ENCODE results near the gene TDRD7. TPM values are rescaled to one million over a fixed set of nuclear protein-coding genes. Genes with fewer than 3 reads are reported as not detected.
A peak's percentile ranks its signal among the peaks of the same experiment; 100 is the strongest.
"Not testable (repeated sequence)": the region's sequence is repeated elsewhere in the genome, so short reads cannot be mapped to it uniquely, and the experiment has no call there.

TDRD7 gene
- polyA plus RNA-seq, 3 donors, result 7.1 to 7.7 (median 7.2) TPM

GRCh38 chr9:97419309-97419867 is 7.5 kb downstream of the TDRD7 start:
- no peak for DNase-seq

DNA sequence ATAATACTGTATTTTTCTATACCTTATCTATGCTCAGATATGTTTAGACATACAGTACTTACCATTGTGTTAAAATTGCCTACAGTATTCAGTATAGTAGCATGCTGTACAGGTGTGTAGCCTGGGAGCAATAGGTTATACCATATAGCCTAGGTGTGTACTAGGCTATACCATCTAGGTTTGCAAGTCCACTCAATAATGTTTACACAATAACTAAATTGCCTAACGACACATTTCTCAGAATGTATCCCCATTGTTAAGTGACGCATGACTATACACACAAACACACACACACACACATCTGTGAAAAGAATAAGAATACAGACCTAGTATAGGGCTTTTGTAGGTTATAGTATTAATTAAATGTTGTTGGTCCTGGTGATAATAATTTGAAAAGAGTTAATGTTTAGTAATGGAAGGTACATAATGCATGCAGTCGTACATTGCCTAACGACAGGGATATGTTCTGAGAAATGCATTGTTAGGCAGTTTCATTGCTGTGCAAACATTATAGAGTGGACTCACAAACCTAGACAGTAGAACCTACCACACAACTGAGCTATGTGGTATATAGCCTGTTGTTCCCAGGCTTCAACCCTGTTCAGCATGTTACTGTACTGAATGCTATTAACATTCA is 13.6 kb downstream of the TDRD7 start:
- no peak for DNase-seq

DNA sequence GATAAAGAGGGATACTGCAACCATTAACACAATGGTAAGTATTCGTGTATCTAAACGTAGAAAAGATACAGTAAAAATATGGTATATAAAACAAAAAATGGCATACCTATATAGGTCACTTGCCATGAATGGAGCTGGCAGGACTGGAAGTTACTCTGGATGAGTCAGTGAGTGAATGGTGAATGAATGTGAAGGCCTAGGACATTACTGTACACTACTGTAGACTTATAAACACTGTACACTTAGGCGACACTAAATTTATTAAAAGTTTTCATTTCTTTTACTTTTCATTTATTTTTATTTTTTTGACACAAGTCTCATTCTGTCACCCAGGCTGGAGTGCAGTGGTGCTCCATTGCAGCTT is 14.1 kb downstream of the TDRD7 start:
- DNase-seq, result no peak

GRCh38 chr9:97427885-97428284 is 16.0 kb downstream of the TDRD7 start:
- no peak for DNase-seq

GRCh38 chr9:97430316-97431043 is 18.6 kb downstream of the TDRD7 start:
- no peak for DNase-seq

GRCh38 chr9:97431044-97431441 is 19.1 kb downstream of the TDRD7 start:
- DNase-seq, result no peak

GRCh38 chr9:97431549-97432143 is 19.8 kb downstream of the TDRD7 start:
- DNase-seq, result no peak

- no peak for DNase-seq
These were observed 25.2 kb downstream of the TDRD7 start for GRCh38 chr9:97437051-97437600.

- DNase-seq, result no peak
These were observed 26.4 kb downstream of the TDRD7 start for GRCh38 chr9:97438257-97438656.

DNA sequence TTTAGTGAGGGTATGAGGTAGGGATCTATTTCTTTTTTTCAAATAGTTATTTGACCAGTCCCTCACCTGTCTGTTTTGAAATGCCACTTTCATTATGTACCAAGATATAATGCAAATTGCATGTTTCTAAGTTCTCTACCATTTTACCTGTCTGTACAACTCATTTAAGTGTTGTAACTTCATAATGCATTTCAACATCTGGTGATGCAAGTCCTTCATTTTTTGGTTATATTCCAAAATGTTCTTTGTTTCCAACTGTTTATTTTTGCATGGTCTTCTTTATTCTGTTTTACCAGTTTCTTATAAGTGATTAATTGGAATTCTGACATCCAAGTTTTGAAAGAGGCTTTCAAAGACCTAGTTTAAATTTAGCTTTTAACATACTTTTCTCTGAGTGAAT is 26.8 kb downstream of the TDRD7 start:
- DNase-seq, result no peak

DNA sequence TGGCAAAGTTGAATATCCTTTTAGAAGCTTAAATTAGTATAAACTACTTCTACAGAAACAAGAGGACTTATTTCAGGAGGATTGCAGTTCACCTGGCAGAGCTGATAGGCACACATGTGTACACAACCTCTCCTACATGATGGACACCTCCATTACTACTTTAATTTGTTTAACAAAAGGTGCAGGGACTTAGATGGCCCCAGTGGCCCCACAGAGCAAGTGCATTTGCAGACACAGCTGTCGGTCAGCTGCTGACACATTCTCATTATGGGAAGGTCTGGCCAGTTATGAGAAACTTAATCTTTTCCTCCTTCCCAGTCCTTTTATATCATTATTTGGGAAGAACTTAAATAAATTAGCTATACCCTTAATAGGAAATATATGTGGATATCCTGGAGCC is 28.3 kb downstream of the TDRD7 start:
- no peak for DNase-seq

DNA sequence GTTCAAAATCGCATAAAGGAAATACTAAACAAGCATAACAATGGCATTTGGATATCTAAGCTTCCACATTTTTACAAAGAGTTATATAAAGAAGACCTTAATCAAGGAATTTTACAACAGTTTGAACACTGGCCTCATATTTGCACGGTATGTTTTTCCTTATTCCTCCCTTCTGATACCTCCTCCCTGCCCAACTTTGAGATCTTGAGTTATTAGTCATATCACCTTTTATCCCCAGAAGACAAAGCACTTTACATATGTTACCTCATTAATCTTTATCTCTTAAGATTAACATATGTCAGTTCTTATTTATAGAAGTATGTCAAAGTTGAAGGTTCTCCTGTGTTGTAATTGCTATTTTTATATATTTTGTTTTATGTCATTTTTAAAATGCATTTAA is 29.8 kb downstream of the TDRD7 start:
- DNase-seq, result no peak

- DNase-seq, result no peak
These were observed 33.3 kb downstream of the TDRD7 start for GRCh38 chr9:97445119-97445701.

- no peak for DNase-seq
These were observed 35.1 kb downstream of the TDRD7 start for GRCh38 chr9:97447001-97447400.

GRCh38 chr9:97453573-97453972 is 41.7 kb downstream of the TDRD7 start:
- DNase-seq, result not testable (repeated sequence)

GRCh38 chr9:97456841-97457240 is 44.9 kb downstream of the TDRD7 start:
- not testable (repeated sequence) for DNase-seq

GRCh38 chr9:97459326-97459725 is 47.4 kb downstream of the TDRD7 start:
- DNase-seq, result no peak

DNA sequence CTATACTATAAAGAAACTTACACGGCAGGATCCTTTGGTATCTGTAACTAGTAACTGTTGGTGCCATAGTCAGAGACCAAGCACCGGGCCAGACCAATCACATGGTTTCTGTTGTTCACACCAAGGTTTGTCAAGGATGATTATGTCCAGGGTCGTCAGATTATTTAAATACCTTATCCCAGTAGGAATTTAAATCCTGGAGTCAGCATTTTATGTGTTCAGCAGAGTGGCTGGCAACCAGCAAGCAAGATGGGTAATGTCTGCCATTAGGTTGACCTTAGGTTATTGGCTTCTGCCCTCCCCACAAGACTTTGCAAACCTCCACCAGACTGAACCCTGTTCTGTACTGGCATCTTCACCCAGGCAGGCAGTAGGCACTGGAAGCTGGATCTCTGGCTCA is 50.3 kb downstream of the TDRD7 start:
- DNase-seq, result no peak

DNA sequence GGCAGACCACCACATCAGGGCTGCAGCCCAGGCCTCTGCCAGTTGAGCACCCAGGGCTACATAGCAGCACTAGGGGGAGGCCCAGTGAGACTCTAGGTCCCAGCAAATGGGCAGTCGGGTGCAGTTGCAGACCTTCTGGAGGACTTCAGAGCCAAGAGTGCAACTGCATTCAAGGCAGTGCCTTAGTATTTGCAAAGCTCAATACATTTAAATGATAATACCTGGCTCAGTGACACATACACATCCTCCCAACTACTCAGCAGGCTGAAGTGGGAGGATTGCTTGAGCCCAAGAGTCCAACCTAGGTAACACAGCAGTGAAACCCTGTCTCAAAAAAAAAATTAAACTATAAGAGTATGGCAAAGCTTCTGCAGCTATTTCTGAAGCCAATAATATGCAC is 51.0 kb downstream of the TDRD7 start:
- DNase-seq, result no peak

DNA sequence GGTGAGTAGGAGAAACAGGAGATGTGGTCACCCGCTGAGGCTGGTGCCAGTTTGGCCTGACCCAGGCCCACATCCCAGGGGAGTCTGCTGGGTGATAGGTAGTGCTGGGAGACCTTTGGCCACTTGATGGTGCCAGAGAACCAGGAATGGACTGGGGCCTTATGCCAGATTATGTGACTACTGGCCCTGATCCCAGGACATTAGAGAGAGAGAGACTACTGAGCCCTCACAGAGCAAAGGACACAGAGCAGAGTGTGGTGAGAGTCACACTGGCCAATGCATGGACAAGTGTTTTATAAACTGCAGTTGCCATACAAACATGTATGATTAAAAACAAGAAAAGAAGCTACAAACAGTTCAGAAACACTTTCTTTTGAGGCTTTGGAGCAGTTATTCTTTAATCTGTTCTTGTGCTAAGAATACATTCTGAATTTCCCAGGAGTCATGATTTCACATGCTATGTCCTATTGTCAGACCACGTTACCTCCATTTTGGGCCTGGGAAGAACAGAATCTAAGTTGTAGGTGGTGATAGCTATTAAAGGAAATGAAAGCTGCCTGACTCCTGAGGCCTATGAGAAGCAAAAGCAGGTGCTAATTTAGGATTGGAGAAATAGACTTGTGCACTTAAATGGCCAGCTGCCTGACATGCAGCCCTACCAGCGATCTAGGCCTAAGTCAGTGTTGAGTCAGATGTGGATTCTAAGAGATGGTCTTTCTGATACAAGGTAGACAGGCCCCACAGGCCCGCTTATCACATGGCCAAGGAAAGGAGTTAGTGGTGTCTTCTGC is 57.0 kb downstream of the TDRD7 start:
- peak; percentile 43 for DNase-seq

DNA sequence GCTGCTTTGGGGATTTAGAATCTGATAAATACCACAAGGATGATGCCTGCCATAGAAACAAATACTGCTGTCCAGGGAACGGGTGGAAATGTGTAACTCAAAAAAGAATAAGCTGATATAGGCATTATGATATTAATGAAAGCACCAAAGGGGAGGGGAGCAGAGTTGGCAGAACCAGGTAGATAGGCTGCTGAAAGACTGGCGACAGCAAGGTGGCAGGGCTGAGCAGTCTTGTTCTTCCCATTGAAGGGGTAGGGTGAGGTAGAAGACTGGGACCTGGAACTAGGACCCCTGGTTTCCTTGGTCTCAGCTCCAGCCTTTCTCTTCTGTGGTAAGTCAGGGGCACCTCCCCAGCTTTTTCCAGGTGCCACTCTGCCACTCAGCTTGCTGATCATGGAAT is 58.2 kb downstream of the TDRD7 start:
- DNase-seq, result no peak

- DNase-seq, result no peak
These were observed 61.8 kb downstream of the TDRD7 start for GRCh38 chr9:97473717-97474116.

All from renal pelvis (tissue), 4 donors.